SU-DHL-6 (cell line): Measurements from ENCODE around the gene GIMAP7.

ENCODE experiments used
- H2AFZ ChIP-seq: fragments of 200-600 bp; sonication (generic); 2 replicates; pipeline ENCODE4 v1.6.1; 2014; ENCODE audit warnings: low read depth, mild to moderate bottlenecking, moderate library complexity, mixed read lengths, antibody characterized with exemption, low read length; ENCODE audit not compliant: severe bottlenecking
- H3F3A ChIP-seq: fragments of 200-600 bp; shearing (Covaris generic); 2 replicates; pipeline ENCODE4 v1.6.0; 2016; ENCODE audit warnings: antibody characterized with exemption, mild to moderate bottlenecking; ENCODE audit not compliant: insufficient read depth
- H3K27ac ChIP-seq: fragments of 200-600 bp; sonication (generic); 2 replicates; pipeline ENCODE4 v1.5.1; 2016; ENCODE audit warnings: low read depth, mild to moderate bottlenecking, low read length, moderate library complexity, mixed read lengths
- H3K27me3 ChIP-seq: fragments of 200-600 bp; sonication (generic), shearing (Covaris generic); 2 replicates; pipeline ENCODE4 v1.6.0; 2014; ENCODE audit warnings: mild to moderate bottlenecking, low read length
- H3K36me3 ChIP-seq: fragments of 200-600 bp; sonication (generic); 2 replicates; pipeline ENCODE4 v1.6.1; 2014; ENCODE audit warnings: mild to moderate bottlenecking, low read length, mixed read lengths
- H3K4me2 ChIP-seq: fragments of 300-600, 200-600 bp; shearing (Covaris generic), sonication (generic); 2 replicates; pipeline ENCODE4 v1.6.0; 2014; ENCODE audit warnings: low read length, low read depth, mild to moderate bottlenecking; ENCODE audit not compliant: poor library complexity, severe bottlenecking
- H3K4me3 ChIP-seq: fragments of 200-600 bp; sonication (generic); 2 replicates; pipeline ENCODE4 v1.5.1; 2014; ENCODE audit warnings: antibody characterized with exemption, low read length, mild to moderate bottlenecking, mixed read lengths; ENCODE audit not compliant: insufficient read depth, poor library complexity, severe bottlenecking
- H3K79me2 ChIP-seq: fragments of 200-600 bp; sonication (generic); 2 replicates; pipeline ENCODE4 v1.6.1; 2014; ENCODE audit warnings: mild to moderate bottlenecking, low read length, moderate library complexity; ENCODE audit not compliant: insufficient read depth
- H3K9ac ChIP-seq: fragments of 200-600 bp; sonication (generic); 2 replicates; pipeline ENCODE4 v1.7.0; 2014; ENCODE audit warnings: mild to moderate bottlenecking, low read length
- H3K9me2 ChIP-seq: fragments of 200-600 bp; sonication (generic); replicated peaks from 2 replicates; pipeline ENCODE4 v1.6.1; 2014; ENCODE audit warnings: low read length; ENCODE audit not compliant: insufficient read depth
- H3K9me3 ChIP-seq: fragments of 200-600 bp; sonication (generic); 2 replicates; pipeline ENCODE4 v1.6.1; 2014; ENCODE audit warnings: low read length, mixed read lengths; ENCODE audit not compliant: insufficient read depth
- H4K20me1 ChIP-seq: fragments of 200-600 bp; sonication (generic); 2 replicates; pipeline ENCODE4 v1.6.1; 2014; ENCODE audit warnings: low read depth, mild to moderate bottlenecking, antibody characterized with exemption, low read length, moderate library complexity, mixed read lengths
- EZH2phosphoT487 ChIP-seq: fragments of 200-600 bp; sonication (generic), shearing (Covaris generic); conservative IDR thresholded peaks from 2 replicates; pipeline ENCODE4 v1.6.1; 2018; ENCODE audit warnings: mild to moderate bottlenecking, antibody characterized with exemption, low read length, moderate library complexity, mixed read lengths
- TF ChIP-seq, protein P1 (sequence below): fragments of 200-600 bp; sonication (generic); IDR thresholded peaks from one replicate; pipeline ENCODE4 v1.5.1; 2017; ENCODE audit warnings: antibody characterized with exemption, mild to moderate bottlenecking, low read length, moderate library complexity; ENCODE audit not compliant: insufficient read depth, poor library complexity, severe bottlenecking

The GIMAP7 gene

GRCh38 chr7:150476285-150476684 lies 38.4 kb upstream of the GIMAP7 start:
- H3K36me3 ChIP-seq: no peaks in the 10 kb centered on the region
- no peaks in the 10 kb centered on the region for H3F3A ChIP-seq
- no peak overlapping the region for H3K27ac ChIP-seq
- no peaks in the 10 kb centered on the region for H3K9me3 ChIP-seq
- no peaks in the 10 kb centered on the region for H3K9me2 ChIP-seq
- TF ChIP-seq EZH2phosphoT487: no peak
- TF ChIP-seq, protein P1, sequence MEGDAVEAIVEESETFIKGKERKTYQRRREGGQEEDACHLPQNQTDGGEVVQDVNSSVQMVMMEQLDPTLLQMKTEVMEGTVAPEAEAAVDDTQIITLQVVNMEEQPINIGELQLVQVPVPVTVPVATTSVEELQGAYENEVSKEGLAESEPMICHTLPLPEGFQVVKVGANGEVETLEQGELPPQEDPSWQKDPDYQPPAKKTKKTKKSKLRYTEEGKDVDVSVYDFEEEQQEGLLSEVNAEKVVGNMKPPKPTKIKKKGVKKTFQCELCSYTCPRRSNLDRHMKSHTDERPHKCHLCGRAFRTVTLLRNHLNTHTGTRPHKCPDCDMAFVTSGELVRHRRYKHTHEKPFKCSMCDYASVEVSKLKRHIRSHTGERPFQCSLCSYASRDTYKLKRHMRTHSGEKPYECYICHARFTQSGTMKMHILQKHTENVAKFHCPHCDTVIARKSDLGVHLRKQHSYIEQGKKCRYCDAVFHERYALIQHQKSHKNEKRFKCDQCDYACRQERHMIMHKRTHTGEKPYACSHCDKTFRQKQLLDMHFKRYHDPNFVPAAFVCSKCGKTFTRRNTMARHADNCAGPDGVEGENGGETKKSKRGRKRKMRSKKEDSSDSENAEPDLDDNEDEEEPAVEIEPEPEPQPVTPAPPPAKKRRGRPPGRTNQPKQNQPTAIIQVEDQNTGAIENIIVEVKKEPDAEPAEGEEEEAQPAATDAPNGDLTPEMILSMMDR: no peak
- no peak overlapping the region for H3K4me2 ChIP-seq
- H2AFZ ChIP-seq: no peak overlapping the region
- H3K4me3 ChIP-seq: no peak overlapping the region
- H3K27me3 ChIP-seq: no peaks in the 10 kb centered on the region
- no peak overlapping the region for H3K9ac ChIP-seq
- no peaks in the 10 kb centered on the region for H3K79me2 ChIP-seq
- H4K20me1 ChIP-seq: no peaks in the 10 kb centered on the region

- Histone ChIP-seq H3K9me2 (no peaks in the 10 kb centered on the region), H3K27ac (no peak overlapping the region), H3K36me3 (no peaks in the 10 kb centered on the region), H3K27me3 (no peaks in the 10 kb centered on the region), H4K20me1 (no peaks in the 10 kb centered on the region), H3K9me3 (no peaks in the 10 kb centered on the region), H2AFZ (no peak overlapping the region), H3K4me3 (no peak overlapping the region), H3K9ac (no peak overlapping the region), H3K4me2 (no peak overlapping the region), H3F3A (no peaks in the 10 kb centered on the region), H3K79me2 (no peaks in the 10 kb centered on the region)
- TF ChIP-seq EZH2phosphoT487: no peak
- TF ChIP-seq, protein P1: no peak
Observed at GRCh38 chr7:150476819-150477631, 37.6 kb upstream of the GIMAP7 start.

GRCh38 chr7:150479023-150479716 lies 35.5 kb upstream of the GIMAP7 start:
- Histone ChIP-seq H3K36me3 (no peaks in the 10 kb centered on the region), H3K9ac (no peak overlapping the region), H3K4me2 (no peak overlapping the region), H3K9me3 (no peaks in the 10 kb centered on the region), H3K4me3 (no peak overlapping the region), H2AFZ (no peak overlapping the region), H3K27ac (no peak overlapping the region), H3F3A (no peaks in the 10 kb centered on the region), H3K27me3 (no peaks in the 10 kb centered on the region), H3K9me2 (no peaks in the 10 kb centered on the region), H3K79me2 (no peaks in the 10 kb centered on the region), H4K20me1 (no peaks in the 10 kb centered on the region)
- TF ChIP-seq EZH2phosphoT487: no peak
- TF ChIP-seq, protein P1: no peak
